CD14-positive monocyte (primary cell): ENCODE data around the gene NAA38. TPM values are rescaled to one million over a fixed set of nuclear protein-coding genes. Genes with fewer than 3 reads are reported as not detected.

Source experiments
- DNase-seq, 3 donors: peaks; one replicate each; pipeline ENCODE4 v3.0.0-alpha.2; 2011 to 2022
- H2AFZ ChIP-seq: 2 replicates; pipeline ENCODE4 v1.6.0; 2012; ENCODE audit warnings: mild to moderate bottlenecking, low read depth, low read length, inconsistent platforms; ENCODE audit not compliant: insufficient read depth, poor library complexity, severe bottlenecking
- H3K27ac ChIP-seq, 2 donors: 1 replicate in 1 of 2; 2 replicates in 1 of 2; pipeline ENCODE4 v1.5.1; 2012 to 2013; ENCODE audit warnings: low read length in 2 of 2, control low read depth in 1 of 2, inconsistent platforms in 1 of 2, low read depth in 1 of 2, mild to moderate bottlenecking in 1 of 2
- H3K27me3 ChIP-seq, 2 donors: one replicate each; pipeline versions ENCODE4 v1.6.0 to v1.6.1; 2011 to 2013; ENCODE audit warnings: low read length in 2 of 2; ENCODE audit not compliant: control insufficient read depth in 2 of 2, insufficient read depth in 2 of 2
- H3K36me3 ChIP-seq, 2 donors: replicated peaks in 1 of 2; 1 replicate in 1 of 2; 2 replicates in 1 of 2; pipeline versions ENCODE4 v1.5.1 to v1.6.1; 2012 to 2013; ENCODE audit warnings: low read length in 2 of 2, control low read depth in 1 of 2, inconsistent platforms in 1 of 2, mild to moderate bottlenecking in 1 of 2; ENCODE audit not compliant: insufficient read depth in 2 of 2, control insufficient read depth in 1 of 2
- H3K4me1 ChIP-seq, 2 donors: 1 replicate in 1 of 2; 2 replicates in 1 of 2; pipeline versions ENCODE4 v1.5.1 to v1.6.1; 2012 to 2013; ENCODE audit warnings: low read length in 2 of 2, control low read depth in 1 of 2, inconsistent platforms in 1 of 2, mild to moderate bottlenecking in 1 of 2, moderate library complexity in 1 of 2; ENCODE audit not compliant: insufficient read depth in 2 of 2, control insufficient read depth in 1 of 2
- H3K4me2 ChIP-seq: replicated peaks from 2 replicates; pipeline ENCODE3; 2012; ENCODE audit warnings: low read length, moderate library complexity, mild to moderate bottlenecking; ENCODE audit not compliant: poor library complexity, severe bottlenecking; ENCODE audit errors: extremely low read depth
- H3K4me3 ChIP-seq, 3 experiments: fragments of 200-600 bp in 1 of 3; sonication (generic) in 1 of 3; replicated peaks in 1 of 3; 1 replicate in 2 of 3; 2 replicates in 1 of 3; pipeline ENCODE4 v1.5.1; 2011 to 2013; ENCODE audit warnings: low read length in 3 of 3, mild to moderate bottlenecking in 3 of 3, control low read depth in 2 of 3, low read depth in 2 of 3, inconsistent platforms in 1 of 3, moderate library complexity in 1 of 3
- H3K79me2 ChIP-seq: 2 replicates; pipeline ENCODE4 v1.6.0; 2012; ENCODE audit warnings: mild to moderate bottlenecking, control low read depth, inconsistent platforms, low read length, moderate library complexity; ENCODE audit not compliant: insufficient read depth
- H3K9ac ChIP-seq: 2 replicates; pipeline ENCODE4 v1.6.0; 2017; ENCODE audit warnings: low read length, mild to moderate bottlenecking; ENCODE audit not compliant: insufficient read depth, poor library complexity, severe bottlenecking
- H3K9me3 ChIP-seq, 2 donors: replicated peaks in 1 of 2; 1 replicate in 1 of 2; 2 replicates in 1 of 2; pipeline versions ENCODE4 v1.5.1 to v1.6.1; 2012 to 2013; ENCODE audit warnings: low read length in 2 of 2, control low read depth in 1 of 2; ENCODE audit not compliant: control insufficient read depth in 1 of 2, insufficient read depth in 1 of 2
- H4K20me1 ChIP-seq: 2 replicates; pipeline ENCODE4 v1.6.0; 2012; ENCODE audit warnings: mild to moderate bottlenecking, low read length, control low read depth, moderate library complexity; ENCODE audit not compliant: insufficient read depth
- H3K27ac Mint-ChIP-seq, 7 donors: one replicate each; pipeline ENCODE4 v1.8.0; 2020; ENCODE audit warnings: mild to moderate bottlenecking in 7 of 7, mixed read lengths in 7 of 7, moderate library complexity in 6 of 7, inconsistent platforms in 2 of 7
- H3K27me3 Mint-ChIP-seq, 3 donors: one replicate each; pipeline ENCODE4 v1.8.0; 2021 to 2022; ENCODE audit warnings: low read depth in 3 of 3, mild to moderate bottlenecking in 3 of 3, mixed read lengths in 3 of 3, moderate library complexity in 3 of 3, inconsistent platforms in 1 of 3
- H3K36me3 Mint-ChIP-seq, 2 donors: one replicate each; pipeline ENCODE4 v1.8.0; 2020; ENCODE audit warnings: mixed read lengths in 2 of 2, inconsistent platforms in 1 of 2, mild to moderate bottlenecking in 1 of 2
- H3K4me1 Mint-ChIP-seq: one replicate; pipeline ENCODE4 v1.8.0; 2020; ENCODE audit warnings: mild to moderate bottlenecking, mixed read lengths
- H3K4me3 Mint-ChIP-seq, 2 donors: one replicate each; pipeline ENCODE4 v1.8.0; 2020; ENCODE audit warnings: mild to moderate bottlenecking in 2 of 2, mixed read lengths in 2 of 2, moderate library complexity in 1 of 2
- H3K9me3 Mint-ChIP-seq, 7 donors: one replicate each; pipeline ENCODE4 v1.8.0; 2020 to 2022; ENCODE audit warnings: mixed read lengths in 7 of 7, mild to moderate bottlenecking in 6 of 7, moderate library complexity in 6 of 7, inconsistent platforms in 2 of 7
- CTCF ChIP-seq: fragments of 200-600 bp; IDR thresholded peaks from one replicate; pipeline ENCODE4 v1.8.0; 2022; ENCODE audit warnings: antibody characterized with exemption, mild to moderate bottlenecking
- whole genome bisulfite sequencing: methylation state at CpG from one replicate; pipeline ENCODE4 v1.1.5; 2013; ENCODE audit warnings: missing lambda C conversion rate; ENCODE audit not compliant: insufficient coverage; 5-methylcytosine and 5-hydroxymethylcytosine counted together
- intact Hi-C, 2 donors: fragments of 100-400 bp; cut with micrococcal nuclease; formaldehyde crosslinking; loops; one replicate each; pipeline versions ENCODE4 v1.15.0 to v1.15.1; 2023
- polyA plus RNA-seq, 3 donors: library from polyadenylated mRNA; depleted of rRNA in 1 of 3; unstranded in 2 of 3; stranded (reverse) in 1 of 3; fragments of 300-500 nt in 2 of 3; fragments of >200 nt in 1 of 3; fragmentation: Illumina TruSeq in 2 of 3; gene quantifications; 1 replicate in 2 of 3; 2 replicates in 1 of 3; pipeline ENCODE4 v1.2.3, GENCODE V29; 2012 to 2021

NAA38 gene
- polyA plus RNA-seq, 3 donors, result 63.8 to 197 (median 148) TPM

- peak overlapping the region; percentile 78 for H3K4me2 ChIP-seq
- peak overlapping the region in 1 of 3 experiments; percentile 92 for H3K4me3 ChIP-seq
- H3K79me2 ChIP-seq, result peaks cover 64% of the 10 kb centered on the region
- H3K36me3 Mint-ChIP-seq, result peaks cover 17 to 27% of the 10 kb centered on the region in 2 donors
- peaks cover 49% of the 10 kb centered on the region for H3K4me1 Mint-ChIP-seq
- no peaks in the 10 kb centered on the region for H3K9me3 ChIP-seq
- H3K4me1 ChIP-seq, result peaks cover 61% of the 10 kb centered on the region in 2 donors
- H4K20me1 ChIP-seq, result peaks cover 12% of the 10 kb centered on the region
- no peak overlapping the region for H3K9ac ChIP-seq
- no CpG with 5 or more reads among the region's 2 CpGs for WGBS
- no peak overlapping the region for H2AFZ ChIP-seq
- H3K27ac Mint-ChIP-seq, result peak overlapping the region; percentile 97 to 100 (median 100)
- H3K27me3 ChIP-seq, result no peaks in the 10 kb centered on the region
- H3K4me3 Mint-ChIP-seq, result peak overlapping the region; percentile 95 to 98
- peak overlapping the region; percentile 96 to 100 for H3K27ac ChIP-seq
- H3K36me3 ChIP-seq, result peaks cover 0 to 3% of the 10 kb centered on the region in 2 donors
- DNase-seq, result no peak
- intact Hi-C loops, result loop anchor here (5.0 to 10.0 kb wide), 6 partner anchors 92 to 358 kb away; partner anchors contain the start of genes CD68 (in 2 of the 2), CNTROB (in 1 of the 2), PER1 (in 1 of the 2) and POLR2A (in 1 of the 2)
- H3K27me3 Mint-ChIP-seq, result peaks cover 0 to 15% (median 6%) of the 10 kb centered on the region in 3 donors
- peaks cover 0 to 5% (median 0%) of the 10 kb centered on the region in 7 donors for H3K9me3 Mint-ChIP-seq
- TF ChIP-seq CTCF, result no peak
These were observed 17.5 kb downstream of the NAA38 start for GRCh38 chr17:7839876-7840261.

- Histone ChIP-seq H3K79me2 (peaks cover 59% of the 10 kb centered on the region), H3K4me3 (peak overlapping the region; percentile 54 to 92 (median 57))
- peak; percentile 80 to 86 (median 85) for DNase-seq
These were observed 18.0 kb downstream of the NAA38 start for GRCh38 chr17:7839190-7839875.

More at GRCh38 chr17:7839190-7839875, 18.0 kb downstream of the NAA38 start:
- Histone ChIP-seq H3K27ac (peak overlapping the region; percentile 96 to 100), H3K27me3 (no peaks in the 10 kb centered on the region), H2AFZ (no peak overlapping the region), H3K4me2 (peak overlapping the region; percentile 78), H3K9ac (peak overlapping the region; percentile 68), H3K4me1 (peaks cover 64 to 65% of the 10 kb centered on the region in 2 donors), H3K36me3 (peaks cover 0 to 3% of the 10 kb centered on the region in 2 donors), H3K9me3 (no peaks in the 10 kb centered on the region), H4K20me1 (peaks cover 7% of the 10 kb centered on the region)
- no peak for TF ChIP-seq CTCF
- 11% methylated on average over 3 of the region's 6 CpGs for WGBS
- Mint-ChIP-seq H3K9me3 (peaks cover 0 to 5% (median 0%) of the 10 kb centered on the region in 7 donors), H3K27ac (peak overlapping the region; percentile 97 to 100 (median 100)), H3K36me3 (peaks cover 17 to 27% of the 10 kb centered on the region in 2 donors), H3K27me3 (peaks cover 0 to 15% (median 6%) of the 10 kb centered on the region in 3 donors), H3K4me3 (peak overlapping the region; percentile 88 to 98), H3K4me1 (peaks cover 53% of the 10 kb centered on the region)
- intact Hi-C loops, result loop anchor here in 1 of 2 donors (10.0 kb wide), 1 partner anchor 315 kb away; the partner anchor contains the start of gene PER1
